ENCODE results near the gene WBP1.

Gene WBP1

GRCh38 chr2:74503506-74504475 is 45.6 kb downstream of the WBP1 start:
- DNase-seq = no peak

GRCh38 chr2:74504591-74504990 is 46.4 kb downstream of the WBP1 start:
- DNase-seq = no peak

DNA sequence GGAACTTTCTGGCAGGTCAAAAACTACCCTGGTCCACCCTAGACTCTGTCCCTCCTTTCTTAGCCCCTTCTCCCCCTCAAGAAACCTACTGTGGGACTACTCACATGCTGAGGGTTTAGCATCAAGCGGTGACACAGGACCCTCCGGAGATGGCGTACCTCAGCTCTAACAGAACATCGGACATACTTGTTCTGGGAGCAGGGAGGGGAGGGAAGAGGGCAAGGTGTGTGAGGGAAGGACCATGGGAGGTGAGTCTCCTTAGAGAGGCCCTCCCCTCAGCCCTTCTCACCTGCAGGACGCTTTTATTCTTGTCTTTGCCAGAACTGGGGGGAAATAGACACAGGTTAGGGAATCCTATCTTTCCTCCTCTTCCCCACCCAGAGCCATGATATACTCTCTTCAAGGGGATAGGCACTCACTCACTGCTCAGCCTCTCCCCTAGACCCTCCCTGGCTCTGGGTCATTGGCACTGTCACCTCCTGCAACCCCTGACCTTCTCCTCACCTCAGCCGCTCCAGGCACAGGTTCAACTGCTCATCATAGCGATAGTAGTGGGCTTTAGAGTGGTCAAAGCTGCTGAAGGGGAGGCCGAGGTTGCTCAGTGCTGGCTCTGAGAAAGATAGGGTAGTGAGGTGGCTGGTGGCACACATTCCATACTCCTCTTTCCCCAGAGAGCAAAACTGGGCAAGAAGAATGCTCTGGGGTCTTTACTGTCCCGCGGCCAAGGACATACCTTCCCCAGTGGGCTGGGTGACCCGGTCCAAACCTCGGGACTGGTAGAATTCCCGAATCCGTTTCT is 47.4 kb downstream of the WBP1 start:
- DNase-seq = no peak

GRCh38 chr2:74507145-74507925 is 49.1 kb downstream of the WBP1 start, which contains the start of gene PCGF1:
PCGF1 (minus strand) TSS chr2:74507695; CDS start chr2:74507668, 27 bp downstream.
- peak; percentile 98 to 99 for DNase-seq

DNA sequence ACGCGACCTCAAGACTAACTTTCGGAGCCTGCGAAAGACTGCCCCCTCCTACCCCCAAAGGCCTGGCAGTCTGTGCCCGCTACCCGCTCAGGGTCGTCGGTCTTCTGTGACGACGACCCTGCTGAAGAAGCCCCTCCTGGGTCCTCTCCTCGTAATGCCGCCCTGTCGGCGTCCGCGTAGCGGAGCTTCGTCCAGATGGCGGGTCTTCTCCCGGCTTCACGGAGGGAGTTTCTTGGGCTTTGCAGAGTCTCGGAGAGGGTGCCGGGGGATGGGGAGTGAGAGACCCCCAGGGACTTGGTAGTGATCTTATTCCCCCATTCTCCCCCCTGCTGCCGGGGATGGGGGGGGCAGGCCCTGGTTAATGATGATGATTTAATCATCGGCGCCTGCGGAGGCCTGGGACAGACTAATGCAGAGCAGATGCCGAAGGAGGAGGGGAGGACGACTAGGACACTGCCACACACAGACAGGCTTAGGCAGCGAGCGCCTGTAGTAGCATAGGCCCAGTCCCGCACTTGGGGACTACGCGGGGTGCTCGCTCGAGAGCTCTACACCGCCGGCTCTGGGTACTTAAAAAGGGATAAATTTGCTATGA is 49.8 kb downstream of the WBP1 start:
- DNase-seq = peak; percentile 17 to 57

GRCh38 chr2:74510272-74510671 is 52.0 kb downstream of the WBP1 start:
- DNase-seq = no peak
